Dedifferentiated amniotic fluid mesenchymal stem cell (primary cell): ENCODE results near the gene AMN.

Experiments used
- DNase-seq: peaks from one replicate; pipeline ENCODE4 v3.0.0-alpha.2; 2016; ENCODE audit errors: extremely low spot score

The AMN gene

DNA sequence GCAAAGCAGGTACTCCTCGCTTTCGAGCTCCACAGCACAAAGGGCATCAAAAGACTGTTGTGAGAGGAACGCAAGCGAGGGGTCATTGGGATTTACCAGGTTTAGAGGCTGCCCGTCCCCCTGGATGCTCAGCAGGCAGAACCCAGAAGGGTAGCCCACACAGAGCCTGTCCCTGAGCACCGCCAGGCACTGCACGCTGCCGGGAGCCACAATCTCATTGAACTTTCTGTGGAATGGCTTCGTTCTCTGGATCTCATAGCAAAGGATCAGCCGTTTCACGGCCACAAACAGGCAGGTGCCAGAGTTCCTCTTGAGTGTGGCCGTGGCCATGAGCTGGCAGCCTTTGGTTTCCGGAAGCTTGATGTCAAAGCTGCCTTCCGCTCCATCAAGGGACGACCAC lies 21.5 kb downstream of the AMN start:
- no peak for DNase-seq

DNA sequence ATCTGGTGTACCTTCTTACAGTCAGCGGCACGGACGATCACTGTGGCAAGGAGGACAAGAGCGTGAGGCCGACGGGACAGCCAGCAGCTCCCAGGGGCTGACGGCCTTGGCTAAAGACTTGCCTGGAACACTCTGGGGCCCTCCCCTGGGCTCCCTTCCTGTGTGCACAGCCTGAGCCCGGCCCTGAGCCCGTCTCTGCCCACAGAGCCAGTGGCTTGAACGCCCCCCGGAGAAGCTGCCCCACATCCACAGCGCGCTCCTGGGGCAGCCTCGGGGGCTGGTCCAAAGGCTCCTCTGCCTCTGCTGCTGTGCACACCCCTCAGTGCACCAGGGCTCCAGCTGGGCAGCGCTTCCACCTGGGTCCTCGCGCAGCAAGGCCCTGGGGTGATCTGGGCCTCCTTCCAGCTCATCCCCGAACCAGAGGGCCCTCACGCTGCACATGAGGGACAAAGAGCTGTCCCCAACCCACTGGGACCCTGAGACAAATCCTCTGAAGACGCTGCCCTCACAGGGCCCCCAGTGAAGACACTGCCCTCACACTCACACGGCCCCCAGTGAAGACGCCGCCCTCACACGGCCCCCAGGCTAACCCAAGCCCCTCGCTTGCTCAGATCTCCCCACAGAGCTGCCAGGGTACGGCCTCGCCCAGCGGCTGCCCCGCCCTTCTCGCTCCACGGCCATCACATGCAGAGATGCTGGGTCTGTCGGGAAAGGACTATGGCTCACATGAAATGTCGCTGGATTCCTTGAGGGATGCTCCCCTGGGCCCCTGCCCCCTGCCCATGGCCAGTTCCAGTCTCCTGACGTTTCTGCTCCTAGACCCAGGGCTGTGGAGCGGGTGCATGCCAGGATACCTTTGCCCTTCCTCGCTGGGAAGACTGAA lies 22.2 kb downstream of the AMN start:
- no peak for DNase-seq

GRCh38 chr14:102945346-102946130 lies 23.1 kb downstream of the AMN start:
- DNase-seq: no peak

DNA sequence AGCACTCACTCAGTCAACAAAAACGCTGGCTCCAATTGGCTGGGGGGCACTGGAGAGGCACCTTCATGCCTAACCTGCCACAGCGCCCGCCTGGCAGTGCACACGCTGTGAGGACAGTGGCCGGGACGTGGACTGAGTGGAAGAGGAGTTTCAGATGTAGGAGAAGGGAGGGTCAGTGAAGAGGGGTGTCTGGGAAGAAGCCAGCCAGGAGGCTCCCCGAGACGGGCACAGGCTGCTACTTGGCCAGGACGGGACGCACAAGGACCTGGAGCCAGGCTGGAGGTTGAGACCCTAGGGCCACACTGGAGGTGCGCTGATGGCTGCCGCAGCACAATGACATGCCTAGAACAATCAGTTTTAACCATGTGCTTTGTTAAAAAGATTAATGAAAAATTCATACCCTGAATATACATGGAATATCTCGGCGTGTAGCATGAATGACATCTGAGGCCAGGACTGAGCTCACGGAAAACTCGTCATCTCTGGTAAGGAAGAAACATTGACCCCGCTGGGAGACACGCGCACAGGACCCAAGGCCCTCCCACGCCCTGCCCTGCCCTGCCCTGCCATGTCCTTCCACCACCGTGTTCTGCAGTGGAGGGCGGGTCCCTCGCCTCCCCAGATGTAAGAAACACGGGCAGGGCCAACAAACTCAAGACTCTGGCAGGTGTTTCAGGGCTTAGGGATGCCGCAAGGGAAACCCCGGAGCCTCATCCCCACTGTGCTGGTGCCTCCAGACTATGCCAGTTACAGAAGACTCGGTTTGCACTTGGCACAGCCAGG lies 25.0 kb downstream of the AMN start:
- DNase-seq: no peak

GRCh38 chr14:102948698-102949061 lies 26.2 kb downstream of the AMN start:
- no peak for DNase-seq

DNA sequence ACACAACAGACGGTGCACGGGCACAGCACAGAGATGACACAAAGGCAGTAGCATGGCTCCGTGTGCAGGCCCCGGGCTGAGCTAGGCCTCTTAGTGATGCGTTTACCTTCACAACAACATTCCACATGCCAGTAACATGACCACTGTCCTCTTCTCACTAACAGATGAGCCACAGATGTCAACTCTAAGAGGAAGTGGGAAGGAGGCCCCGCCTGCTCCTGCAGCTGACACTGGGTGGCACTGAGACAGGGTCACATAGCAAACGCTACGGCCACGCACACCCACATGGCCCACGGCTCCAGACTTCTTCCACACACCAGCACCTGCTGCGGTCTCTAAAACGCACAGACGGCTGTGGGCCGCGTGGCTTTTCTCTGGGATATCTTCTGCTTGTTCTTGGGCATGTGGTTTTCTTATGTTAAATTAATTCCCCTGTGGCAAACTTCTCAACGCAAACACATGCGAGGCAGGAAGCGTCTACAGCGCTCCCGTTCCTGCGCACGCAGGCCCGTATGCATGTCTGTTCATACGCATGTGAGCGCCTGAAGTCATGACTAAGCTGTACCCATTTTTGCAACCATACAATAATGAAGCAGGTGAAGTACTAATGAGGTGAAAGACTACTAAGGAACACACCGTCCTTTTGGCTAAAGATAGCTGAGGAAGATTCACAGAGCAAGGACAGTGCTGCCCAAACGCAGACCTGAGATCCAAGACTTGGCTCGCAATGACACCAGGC lies 26.8 kb downstream of the AMN start:
- no peak for DNase-seq

DNA sequence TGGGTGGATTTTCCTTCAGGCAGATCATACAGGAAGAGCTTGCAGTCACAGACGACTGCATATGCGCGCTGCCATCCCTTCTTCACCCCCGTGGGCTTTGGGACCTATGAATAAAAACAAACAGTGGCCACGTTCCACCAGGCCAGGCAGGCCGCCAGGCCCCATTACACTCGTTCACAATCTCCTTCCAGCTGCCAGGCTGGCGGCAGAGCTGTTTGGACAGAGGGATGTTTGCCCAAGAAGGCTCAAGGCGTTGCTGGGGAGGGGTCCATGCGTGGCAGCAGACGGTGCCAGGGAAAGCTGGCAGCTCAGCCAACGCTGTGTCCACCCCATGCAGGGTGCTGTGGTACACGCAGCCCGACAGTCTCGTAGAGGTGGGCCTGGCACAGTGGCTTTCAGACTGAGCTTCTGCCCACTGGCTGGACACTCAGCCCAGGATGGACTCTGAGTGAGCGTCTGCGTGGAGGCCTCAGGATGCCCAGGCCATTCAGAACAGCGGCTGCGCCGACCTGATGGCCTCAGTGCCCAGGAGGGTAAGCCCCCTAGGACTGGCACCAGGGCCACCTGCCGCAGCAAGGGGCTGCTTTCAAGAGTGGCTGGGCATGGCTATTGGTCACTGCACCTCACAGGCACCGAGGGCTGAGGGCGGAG lies 27.5 kb downstream of the AMN start:
- no peak for DNase-seq

DNA sequence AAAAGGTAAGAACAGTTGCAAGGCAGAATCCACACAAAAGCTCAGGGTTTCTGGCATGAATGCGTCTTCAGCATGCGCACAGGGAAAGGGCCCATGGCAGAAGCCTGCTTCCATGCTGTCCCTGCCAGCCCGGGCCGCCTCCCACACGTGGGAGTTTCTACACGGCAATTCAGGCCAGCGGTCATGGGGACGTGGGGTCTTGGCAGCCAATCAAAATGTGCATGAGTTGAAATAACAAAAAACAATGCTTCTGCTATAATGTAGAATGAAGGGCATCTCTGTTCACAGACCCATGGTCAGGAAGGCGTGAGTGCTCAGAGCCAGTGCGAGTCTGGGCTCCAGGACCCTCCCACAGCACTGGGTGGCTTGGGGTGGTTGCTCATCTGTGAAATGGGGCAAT lies 28.6 kb downstream of the AMN start:
- no peak for DNase-seq

GRCh38 chr14:102951799-102952198 lies 29.3 kb downstream of the AMN start:
- DNase-seq: no peak

DNA sequence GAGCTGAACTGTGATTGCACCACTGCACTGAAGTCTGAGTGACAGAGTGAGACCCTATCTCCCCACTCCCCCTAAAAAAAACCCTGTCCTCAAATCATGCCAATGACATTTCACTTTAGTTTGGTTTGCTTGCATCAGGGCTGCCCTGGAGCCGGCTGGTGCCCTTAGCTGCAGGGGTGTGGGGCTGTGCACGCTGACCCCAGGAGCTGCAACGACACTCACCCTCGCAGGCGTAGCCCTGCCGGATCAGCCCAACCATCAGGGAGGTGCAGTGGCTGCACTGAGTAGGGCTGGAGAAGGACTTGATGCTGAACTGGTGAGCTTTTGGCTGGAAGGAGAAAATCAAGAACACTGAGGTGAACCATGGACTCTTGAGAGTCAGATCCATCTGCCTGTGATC lies 29.8 kb downstream of the AMN start:
- no peak for DNase-seq

GRCh38 chr14:102953100-102953499 lies 30.6 kb downstream of the AMN start:
- DNase-seq: no peak

DNA sequence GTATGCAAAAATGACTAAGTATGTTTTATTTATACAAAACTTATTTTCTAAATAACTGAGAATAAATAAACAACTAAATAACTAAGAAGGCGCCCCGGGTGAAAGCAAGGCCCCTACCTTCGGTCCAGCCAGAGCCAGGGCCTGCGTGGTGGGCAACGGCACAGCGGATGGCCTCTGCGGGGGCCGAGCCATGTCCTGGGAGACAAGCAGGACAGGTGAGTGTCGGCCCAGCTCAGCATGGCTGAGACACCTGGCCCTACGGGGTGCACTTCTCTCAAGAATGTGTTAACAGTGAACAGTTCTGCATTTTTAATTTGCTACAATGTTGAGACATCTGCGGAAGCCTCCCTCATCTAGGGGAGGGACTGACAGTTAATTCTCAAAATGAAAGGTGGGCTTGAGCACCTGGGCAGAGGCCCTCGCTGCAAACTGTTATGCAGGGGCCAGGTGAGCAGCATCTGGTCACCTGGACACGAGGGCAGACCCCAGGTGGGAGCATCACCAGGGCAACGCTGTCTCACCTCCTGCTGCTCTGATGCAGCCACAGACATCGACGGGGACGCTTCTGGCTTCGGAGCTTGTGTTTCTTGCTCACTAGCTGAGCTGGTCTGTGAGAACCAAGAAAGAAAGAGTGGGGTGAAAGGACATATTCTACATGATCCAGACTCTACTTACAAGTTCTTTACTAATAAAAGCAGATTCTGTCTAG lies 31.8 kb downstream of the AMN start:
- no peak for DNase-seq

DNA sequence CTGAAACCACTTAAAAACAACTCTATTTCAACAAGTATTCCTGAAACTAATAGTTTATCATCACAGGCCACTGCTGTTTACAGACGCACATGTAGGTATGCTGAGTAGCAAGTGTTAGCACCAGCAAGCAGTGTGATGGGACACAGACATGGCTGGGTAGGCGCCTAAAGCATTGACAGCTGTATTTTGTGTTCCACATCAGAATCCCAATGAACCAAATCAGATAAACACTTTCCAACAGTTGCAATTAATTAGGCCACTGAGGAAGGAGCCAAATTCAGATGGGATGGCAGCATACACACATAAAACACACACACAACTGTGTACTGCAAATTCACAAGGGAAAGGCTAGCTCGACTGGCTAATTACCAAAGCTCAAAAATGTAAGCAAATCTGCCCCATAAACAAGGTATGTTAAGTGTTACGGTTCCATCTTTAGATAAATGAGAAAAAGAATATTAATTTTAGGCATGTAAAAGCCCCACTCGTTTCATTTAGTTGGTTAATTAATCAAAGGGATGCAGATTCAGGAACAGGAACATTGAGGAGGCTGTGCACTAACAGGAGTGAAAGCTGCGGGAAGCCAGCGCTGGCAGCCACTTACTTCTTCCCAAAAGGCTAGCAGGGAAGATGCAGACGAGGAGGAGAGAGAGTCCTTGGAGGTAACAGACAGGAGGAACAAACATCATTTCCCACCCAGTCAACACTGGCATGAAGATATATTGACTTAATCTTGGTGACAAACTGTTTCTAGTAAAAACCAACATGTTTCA lies 33.4 kb downstream of the AMN start:
- DNase-seq: no peak

GRCh38 chr14:102957222-102957621 lies 34.8 kb downstream of the AMN start:
- no peak for DNase-seq

- no peak for DNase-seq
These were observed 36.0 kb downstream of the AMN start for GRCh38 chr14:102958461-102958860.

GRCh38 chr14:102962111-102962627 lies 39.7 kb downstream of the AMN start:
- no peak for DNase-seq

DNA sequence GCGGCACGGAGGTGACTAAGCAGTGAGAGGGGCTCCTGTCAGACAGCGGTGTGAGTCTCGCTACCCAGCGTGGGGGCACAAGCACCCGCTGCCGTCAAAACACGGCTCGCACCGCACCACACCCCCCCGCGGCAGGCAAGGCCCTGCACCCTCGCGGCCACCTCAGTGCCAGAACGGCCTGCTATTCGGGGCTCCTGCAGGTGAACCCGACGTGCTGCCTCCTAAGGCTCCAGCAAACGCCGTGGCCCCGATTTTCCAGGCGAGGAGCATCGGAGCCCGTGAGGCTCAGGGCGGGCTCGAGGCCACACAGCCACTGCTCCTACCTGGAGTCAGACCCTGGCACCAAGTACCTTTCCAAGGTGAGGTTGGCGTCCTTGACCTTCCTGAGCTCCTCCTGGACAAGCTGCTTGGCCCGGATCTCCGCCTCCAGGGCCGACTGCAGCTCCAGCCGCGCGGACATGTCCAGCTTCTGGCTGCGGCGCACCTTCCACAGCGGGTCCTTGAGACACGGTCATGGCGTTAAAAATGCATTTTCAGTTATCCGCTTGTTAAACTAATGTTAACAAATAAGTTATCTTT lies 41.8 kb downstream of the AMN start:
- no peak for DNase-seq

- DNase-seq: no peak
These were observed 42.8 kb downstream of the AMN start for GRCh38 chr14:102965282-102965681.
